GM21723 (cell line): ENCODE measurements around the gene IL17B.

Experiments used
- ATAC-seq: cut with Tn5 transposase; IDR thresholded peaks from one replicate; pipeline ENCODE4 v1.9.1; 2021; ENCODE audit warnings: mild to moderate bottlenecking, moderate library complexity; ENCODE audit not compliant: unreplicated experiment

Gene IL17B

GRCh38 chr5:149379177-149379761 lies at the start of gene IL17B:
Gene IL17B (minus strand): TSS chr5:149379292. CDS start chr5:149379225, 67 bp downstream.
- ATAC-seq: no peak

GRCh38 chr5:149428032-149428431 lies 48.9 kb upstream of the IL17B start:
- no peak for ATAC-seq

GRCh38 chr5:149427374-149427773 lies 48.3 kb upstream of the IL17B start:
- ATAC-seq: no peak

GRCh38 chr5:149426931-149427330 lies 47.8 kb upstream of the IL17B start:
- ATAC-seq: no peak

GRCh38 chr5:149425729-149426128 lies 46.6 kb upstream of the IL17B start:
- no peak for ATAC-seq

GRCh38 chr5:149424371-149425315 lies 45.6 kb upstream of the IL17B start:
- no peak for ATAC-seq

- ATAC-seq: no peak
Observed at GRCh38 chr5:149423794-149424268, 44.7 kb upstream of the IL17B start.

GRCh38 chr5:149423049-149423793 lies 44.1 kb upstream of the IL17B start:
- ATAC-seq: no peak

GRCh38 chr5:149422366-149423048 lies 43.4 kb upstream of the IL17B start:
- no peak for ATAC-seq

- ATAC-seq: no peak
Observed at GRCh38 chr5:149421834-149422233, 42.7 kb upstream of the IL17B start.

GRCh38 chr5:149421372-149421685 lies 42.2 kb upstream of the IL17B start:
- ATAC-seq: no peak

- no peak for ATAC-seq
Observed at GRCh38 chr5:149420545-149421371, 41.7 kb upstream of the IL17B start.

GRCh38 chr5:149419859-149420544 lies 40.9 kb upstream of the IL17B start:
- no peak for ATAC-seq

- no peak for ATAC-seq
Observed at GRCh38 chr5:149419532-149419858, 40.4 kb upstream of the IL17B start.

- ATAC-seq: no peak
Observed at GRCh38 chr5:149418910-149419531, 39.9 kb upstream of the IL17B start.

- ATAC-seq: no peak
Observed at GRCh38 chr5:149417711-149418368, 38.7 kb upstream of the IL17B start.

GRCh38 chr5:149416987-149417710 lies 38.1 kb upstream of the IL17B start:
- no peak for ATAC-seq
